GM21390 (cell line): ENCODE data around the gene FRMD4A.
"Not testable (repeated sequence)": the region's sequence is repeated elsewhere in the genome, so short reads cannot be mapped to it uniquely, and the experiment has no call there.

Experiments
- ATAC-seq: cut with Tn5 transposase; IDR thresholded peaks from one replicate; pipeline ENCODE4 v1.9.1; 2021; ENCODE audit not compliant: unreplicated experiment

The FRMD4A gene

DNA sequence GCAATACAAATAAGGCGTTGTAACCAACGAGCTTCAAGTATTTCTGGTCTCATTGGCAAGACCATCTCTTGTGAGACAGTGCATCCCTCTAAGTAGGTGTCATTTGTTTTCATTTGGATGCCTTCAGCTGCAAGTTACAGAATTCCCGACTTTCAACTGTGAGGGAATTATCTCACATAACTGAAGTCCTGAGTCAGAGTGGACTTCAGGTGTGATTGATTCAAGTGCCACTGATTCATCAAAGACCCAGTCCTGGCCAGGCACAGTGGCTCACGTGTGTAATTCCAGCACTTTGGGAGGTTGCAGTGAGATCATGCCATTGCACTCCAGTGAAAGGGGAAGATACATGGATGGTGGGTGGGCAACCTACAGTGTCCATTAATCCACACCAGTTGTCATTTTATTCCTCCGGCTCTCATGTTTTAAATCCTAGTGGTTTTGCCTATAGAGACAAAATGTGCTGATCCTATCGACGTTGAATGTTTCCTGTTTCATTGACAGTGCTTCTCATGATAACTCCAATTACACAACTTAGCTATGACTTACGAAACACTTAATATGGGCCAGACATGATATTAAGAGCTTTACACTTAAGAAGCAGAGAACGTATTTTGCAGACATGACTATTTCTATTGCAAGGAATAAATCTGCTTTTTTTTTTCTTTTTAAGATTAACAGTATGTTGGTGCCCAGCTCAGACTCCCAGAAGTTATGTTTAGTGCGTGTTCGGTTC, 268.0 kb downstream of the FRMD4A start:
- ATAC-seq = no peak

DNA sequence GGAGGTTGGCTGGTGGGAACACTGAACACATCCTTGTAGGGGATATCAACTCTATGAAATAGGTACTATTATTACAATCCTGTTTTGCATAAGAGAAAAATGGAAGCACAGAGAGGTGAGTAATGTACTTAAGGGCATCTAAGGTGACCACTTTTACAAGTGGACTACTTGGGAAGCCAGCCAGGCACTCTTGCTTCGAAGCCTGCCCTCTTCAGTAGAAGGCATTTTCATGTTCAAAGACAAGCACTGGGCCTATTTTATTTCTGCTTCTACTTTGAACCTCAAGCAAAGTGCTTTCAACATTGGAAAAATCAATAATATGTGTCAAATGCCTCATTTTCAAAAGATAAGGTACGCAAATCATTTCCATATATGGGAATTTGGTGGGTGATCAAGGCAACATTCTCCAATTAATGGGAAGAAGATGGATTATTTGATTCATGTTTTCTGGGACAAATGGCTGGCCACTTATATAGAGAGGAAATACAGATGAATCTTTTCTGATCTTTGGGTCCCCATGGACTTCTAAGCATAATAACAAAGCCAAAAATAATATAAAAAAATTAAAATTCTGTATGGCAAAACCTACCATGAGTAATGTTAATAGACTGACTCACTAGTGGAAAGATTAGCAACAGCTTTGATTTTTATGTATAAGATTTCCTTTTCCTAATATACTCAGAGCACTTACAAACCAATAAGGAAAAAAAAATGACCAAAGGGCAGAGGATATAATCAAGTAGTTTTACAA, 270.2 kb downstream of the FRMD4A start:
- no peak for ATAC-seq

DNA sequence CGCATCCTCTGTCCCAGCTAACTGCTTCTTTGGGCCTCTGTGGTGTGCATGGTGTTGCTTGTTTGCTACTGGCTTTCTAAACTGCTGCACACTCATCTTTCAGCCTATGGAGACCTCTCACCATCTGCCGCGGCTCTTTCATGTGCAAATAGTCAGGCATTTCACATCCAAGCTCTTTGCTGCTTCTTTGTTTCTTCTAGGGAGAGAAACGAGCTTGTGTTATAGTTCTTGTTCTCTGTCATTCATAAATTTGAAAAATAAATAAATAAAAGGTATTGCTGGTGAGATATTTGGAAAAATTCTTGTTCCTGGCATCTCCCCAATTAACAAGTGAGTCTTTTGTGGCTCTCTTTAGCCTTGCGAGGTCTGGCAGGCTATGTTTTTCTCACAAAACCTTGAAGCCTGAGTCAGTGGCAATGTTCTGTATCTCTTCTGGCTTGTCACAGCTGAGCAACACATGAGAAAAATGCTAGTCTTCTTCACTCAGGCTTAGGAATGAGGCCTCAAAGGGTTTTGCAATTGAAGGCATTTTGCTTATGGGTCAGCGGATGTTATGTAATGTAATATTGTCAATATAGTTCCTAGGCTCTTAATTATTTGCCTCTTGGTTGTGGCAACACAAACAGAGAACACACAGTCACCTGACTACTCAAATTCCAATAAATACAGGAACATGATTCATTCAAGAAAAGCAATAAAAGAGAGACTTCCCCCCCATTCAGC, 274.0 kb downstream of the FRMD4A start:
- no peak for ATAC-seq

DNA sequence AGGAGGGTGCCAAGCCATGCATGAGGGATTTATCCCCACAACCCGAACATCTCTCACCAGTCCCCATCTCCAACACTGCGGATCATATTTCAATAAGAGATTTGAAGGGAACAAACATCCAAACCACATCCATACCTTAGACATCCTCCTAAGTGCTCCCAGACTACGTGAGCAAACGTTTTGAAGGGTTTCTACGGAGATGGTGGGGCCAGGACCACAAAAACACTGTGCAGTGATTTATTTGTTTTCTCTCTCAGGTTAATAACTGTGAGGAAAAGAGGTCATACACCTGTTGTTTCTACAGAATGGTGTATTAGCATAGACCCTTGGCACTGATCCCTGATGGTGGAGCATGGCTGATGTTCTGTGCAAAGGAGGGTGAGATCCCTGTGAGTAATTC, 277.8 kb downstream of the FRMD4A start:
- no peak for ATAC-seq

DNA sequence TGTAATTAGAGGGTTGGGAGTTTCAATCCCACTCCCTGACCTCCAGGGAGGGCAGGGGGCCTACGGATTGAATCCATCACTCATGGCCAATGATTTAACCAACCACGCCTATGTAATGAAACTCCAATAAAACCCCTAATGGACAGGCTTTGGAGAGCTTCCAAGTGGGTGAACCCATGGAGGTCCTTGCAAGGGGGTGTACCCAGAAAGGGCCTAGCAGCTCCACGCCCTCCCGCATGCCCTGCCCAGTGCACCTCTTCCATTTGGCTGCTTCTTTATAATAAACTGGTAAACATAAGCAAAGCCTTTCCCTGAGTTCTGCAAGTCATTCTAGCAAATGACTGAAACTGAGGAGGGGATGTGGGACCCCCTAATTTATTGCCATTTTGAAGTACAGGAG, 280.1 kb downstream of the FRMD4A start:
- no peak for ATAC-seq

DNA sequence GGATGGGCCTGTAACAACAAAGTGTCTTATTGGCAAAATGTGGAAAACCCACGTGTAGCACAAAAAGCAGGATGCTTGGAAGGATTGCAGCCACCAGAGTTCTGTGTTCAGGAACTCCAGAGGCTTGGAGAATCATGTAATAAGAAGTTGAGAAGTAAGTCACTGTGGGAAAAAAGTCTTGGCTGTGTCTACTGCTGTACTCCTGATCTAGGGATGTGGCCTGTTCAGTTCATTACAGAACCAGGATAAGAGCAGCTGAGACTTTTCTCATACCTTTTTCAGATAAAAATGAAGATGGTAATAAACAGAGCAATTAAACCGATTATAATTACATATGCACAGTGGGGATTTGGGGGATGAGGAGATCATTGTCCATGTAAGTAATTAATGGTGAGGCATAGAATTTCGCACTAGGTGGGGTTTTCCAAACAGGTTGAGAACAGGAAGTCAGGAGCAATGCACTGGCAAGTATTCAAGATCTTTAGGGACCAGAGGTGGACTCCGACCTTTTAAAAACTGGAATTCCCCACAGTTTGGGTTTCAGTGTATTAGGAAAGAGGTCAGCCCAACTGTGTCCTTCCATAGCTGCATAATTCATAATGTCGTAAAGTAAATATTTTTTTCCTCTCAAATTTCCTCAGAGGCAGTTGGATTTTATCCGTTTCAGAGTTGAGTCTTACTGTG, 281.7 kb downstream of the FRMD4A start:
- no peak for ATAC-seq

DNA sequence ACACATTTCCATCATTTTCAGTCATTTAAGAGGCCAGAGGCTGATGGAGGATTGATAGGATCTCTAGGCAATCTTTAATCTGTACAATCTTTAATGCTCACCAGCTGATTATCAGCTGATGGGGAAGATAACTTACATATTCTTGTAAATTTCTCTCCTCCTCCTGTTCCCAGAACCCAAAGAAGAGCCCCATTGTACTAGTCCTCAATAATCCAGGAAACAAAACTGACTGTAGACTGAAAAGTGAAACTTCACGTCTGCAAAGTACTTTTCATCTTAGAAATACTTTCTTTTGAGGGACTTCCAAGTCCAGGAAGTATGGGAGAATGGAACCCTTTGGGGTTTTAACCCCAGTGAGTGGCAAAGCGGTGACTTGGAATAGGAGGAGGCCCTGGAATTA, 283.3 kb downstream of the FRMD4A start:
- ATAC-seq = no peak

DNA sequence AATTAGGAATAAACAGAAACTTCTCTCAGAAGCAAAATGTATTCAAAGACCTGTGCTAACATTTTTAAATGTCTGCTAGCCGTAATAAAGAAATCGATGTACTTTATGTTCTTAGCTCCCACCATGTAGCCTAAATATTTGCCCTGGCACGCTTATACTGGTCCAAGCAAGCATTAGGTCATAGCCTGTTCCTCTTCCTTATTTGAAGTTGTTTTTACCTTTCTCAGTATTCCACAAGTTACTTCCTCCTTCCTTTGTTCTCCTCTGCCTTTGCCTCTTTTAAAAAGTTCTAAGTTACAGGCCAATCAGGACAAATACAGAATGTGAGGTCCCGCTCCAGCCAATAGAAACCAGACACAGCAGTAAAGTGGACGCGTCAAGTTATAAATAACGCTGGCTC, 288.7 kb downstream of the FRMD4A start:
- not testable (repeated sequence) for ATAC-seq

DNA sequence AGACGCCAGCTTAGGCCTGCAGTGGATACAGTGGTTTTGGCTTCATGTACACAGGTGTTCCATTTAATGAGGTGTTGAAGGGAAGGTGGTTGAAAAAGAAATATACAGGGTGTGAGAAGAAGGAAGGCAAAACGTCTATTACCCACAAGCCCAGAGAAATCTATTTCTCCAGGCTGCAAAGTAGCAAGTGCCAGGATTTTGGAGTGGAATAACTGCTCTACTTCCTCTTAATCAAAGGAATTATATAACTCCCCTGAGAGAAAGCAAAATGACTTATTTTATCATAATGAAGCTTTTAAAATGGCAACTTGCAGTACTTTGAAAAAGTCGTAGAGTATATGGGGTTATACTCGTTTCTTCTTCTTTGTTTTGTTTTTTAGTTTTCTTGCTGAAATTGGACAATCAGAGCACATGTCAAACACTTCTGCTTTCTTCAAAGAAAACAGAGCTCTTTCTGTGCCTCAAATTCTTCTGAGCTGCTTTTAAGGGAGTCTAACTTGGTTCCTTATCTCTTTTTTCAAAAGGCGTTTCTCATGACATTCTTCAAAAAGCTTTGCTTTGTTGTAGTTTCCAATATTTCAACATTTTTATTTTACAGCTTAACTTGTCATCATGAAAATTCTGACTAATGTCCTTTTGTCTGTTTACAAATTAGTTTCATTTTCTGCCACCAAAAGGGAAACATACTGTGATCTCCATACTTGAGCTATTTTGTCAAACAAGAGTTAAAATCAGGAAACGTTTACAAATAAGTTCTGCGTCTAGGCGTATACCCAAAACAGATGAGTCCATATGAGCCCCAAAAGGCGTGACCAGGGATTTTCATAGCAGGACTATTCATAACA, 289.7 kb downstream of the FRMD4A start:
- no peak for ATAC-seq

DNA sequence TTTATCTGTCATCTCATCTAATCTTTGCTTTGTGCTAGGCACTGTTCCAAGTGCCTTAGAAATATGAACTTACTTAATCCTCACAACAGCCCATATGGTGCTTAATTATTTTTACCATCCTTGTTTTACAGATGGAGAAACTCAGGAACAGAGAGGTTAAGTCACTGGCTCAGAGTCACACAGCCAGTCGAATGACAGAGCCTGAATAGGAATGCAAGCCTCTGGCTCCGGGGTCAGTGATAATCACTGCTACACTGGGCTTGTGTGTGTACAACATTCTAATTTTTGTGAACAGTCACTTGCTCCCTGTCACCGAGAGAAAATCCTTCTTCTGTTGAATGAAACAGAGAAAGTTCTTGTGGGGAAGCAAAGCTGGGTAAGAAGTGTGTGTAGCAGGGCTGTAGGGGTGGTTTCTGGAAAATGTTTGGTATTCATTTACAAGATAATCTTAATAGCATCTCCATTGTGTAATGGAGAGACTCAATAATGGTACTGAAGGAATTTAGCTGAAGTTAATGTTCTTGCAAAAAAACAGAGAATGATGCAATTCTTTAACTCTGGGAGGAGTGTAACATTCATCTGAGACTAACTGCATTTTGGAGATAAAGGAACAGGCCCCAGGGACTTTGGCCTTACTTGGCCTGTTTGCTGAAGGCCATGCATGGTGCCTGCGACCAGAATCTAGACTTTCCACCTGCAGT, 290.6 kb downstream of the FRMD4A start:
- ATAC-seq = no peak

DNA sequence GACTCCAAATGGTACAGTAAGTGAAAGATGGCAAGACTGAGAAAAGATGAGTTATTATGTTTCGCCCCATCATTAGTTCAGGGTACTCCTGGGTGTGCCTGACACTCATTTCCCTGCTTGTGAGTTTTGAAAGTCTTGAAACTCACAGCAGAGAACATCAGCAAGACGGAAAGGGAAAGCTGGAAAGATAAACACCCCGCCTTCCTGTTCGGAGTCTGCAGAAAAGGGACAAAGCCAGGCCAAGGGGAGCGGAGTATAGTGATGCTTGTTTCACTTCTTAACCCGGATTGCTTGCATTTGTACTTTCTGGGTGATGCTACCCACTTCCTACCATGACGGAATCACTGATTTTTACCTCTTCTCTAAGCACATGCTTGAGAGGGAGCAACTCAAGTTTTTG, 294.5 kb downstream of the FRMD4A start:
- ATAC-seq = no peak

DNA sequence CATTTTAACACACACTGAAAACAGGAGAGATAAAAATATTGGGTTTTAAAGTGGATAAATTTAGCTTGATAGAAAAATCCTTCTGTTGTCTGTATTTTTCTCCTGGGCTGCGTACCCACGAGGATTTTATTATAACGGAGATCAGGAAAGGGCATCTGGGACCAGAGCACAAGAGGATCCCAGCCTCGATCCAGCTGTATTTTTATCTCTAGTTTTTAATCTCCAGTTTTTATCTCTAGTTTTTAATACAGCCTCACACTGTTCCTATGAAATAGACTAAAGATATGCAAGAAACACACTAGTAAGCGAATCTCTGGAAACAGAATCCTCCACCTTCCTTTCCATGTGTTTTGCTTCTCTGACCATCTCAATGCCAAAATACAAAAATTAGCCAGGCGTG, 295.2 kb downstream of the FRMD4A start:
- ATAC-seq = no peak

DNA sequence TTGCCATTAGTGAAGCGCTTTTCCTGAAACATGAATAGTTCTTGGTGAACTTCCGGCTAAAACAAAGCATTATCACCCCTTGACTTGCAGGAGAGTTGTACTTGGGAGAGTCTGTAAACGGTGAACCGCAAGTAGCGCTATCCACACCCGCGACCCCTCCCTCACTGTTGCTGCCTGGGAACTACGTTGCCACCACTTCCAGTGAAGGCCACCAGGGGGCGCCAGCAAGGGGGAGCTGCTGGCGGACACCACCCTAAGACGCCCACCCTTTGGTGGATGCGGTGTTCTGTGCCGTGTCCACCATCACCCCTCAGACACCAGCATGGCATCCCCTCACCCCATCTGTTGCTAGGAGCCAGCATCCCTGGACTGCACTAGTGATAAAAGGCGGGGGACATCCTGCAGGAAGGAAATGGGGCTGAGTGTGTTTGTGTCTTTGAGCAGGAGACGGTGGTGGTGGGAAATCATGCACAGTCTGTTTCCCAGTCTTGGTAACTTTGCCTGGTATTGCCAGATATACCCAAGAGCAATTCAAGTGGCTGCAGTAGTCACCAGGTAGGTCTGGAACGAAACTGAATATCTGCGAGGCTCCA, 298.2 kb downstream of the FRMD4A start:
- no peak for ATAC-seq

DNA sequence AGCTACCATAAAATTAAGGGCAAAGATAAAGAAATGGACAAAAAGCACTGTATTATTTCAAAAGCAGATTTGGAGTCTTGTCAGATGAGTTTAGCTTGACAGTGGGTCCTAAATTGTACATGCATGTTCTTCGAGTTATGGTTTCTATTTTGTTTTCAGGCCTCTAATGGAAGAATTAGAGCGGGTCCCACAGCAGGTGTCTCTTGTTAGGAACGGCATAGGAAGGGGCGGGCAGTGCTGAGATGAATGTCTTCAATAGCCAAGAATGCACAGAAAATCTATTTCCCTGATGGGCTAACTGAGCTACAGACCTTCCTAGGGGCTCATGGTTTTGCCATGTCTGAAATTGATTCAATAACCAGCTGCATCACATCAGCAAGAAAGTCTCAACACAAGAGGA, 304.4 kb downstream of the FRMD4A start:
- ATAC-seq = no peak

DNA sequence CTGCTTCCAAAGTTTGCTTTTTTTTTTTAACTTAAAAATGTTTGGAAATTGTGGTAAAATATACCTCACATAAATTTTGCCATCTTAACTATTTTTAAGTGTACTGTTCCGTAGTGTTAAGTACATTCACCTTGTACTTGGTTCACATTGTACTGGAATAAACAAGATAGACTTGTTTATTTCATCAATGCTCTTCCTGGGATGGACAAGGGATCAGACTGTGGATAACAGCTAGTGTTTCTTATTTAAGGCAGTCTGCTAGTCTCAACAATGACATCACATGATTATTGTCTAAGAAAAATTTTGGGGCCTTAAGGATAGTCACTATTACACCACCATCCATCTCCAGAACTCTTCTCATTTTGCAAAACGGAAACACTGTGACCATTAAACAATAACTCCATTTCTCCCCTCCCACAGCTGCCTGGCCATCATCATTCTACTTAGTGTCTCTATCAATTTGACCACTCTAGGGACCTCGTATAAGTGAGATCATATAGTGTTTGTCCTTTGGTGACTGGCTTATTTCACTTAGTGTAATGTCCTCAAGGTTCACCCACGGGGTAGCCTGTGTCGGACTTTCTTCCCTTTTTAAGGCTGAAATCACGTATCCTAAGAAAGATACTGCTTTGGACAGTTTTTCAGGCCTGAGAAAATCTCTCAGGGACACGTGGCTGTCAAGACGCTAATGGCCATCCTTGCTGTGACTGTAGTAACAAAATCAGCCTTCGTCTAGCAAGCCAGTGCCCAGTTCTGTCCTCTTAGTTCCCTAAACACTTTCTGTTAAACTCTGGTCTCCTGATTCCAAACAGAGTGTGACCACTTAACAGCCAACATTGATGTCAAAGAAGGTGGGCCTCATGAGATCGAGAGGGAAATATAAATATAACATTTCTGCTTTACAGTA, 305.2 kb downstream of the FRMD4A start:
- ATAC-seq = no peak

DNA sequence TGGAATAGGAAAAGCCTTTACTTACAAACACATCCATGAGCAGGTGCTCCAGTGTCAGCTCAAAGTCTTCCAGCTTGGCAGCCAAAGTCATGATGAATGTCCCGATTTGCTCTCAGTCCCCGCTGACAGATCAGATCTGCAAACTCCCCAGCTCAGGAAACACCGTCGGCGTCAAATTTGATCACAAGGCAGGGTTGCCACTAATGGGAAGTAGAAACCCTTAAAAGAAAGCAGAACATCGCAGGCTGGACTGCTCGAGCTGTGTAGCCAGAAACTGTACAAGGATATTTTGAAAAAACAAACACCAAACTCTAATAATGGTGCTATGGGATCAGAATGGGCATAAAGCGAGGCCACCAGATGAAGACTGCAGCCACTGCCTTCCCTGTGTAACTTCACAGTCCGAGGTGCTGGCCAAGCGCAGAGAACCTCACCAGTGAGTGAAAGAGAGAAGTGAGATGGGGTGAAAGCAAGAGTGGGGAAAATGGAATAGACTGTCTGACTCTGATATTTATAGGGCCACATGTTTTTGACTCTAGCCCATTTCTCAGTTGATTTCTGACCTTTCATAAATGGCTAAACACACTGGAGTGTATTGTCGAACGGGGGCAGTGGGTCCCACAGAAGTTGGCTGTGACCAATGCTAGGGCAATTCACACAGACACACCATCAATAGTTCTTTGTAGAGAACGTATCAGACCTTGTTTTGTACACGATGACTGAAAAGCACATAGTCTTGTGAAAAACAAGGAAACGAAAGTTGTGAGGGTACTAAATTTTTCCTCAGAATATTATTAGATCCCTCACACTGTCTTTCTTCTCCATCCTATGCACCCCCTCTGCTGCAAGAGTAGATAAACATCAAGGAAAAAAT, 306.2 kb downstream of the FRMD4A start:
- ATAC-seq = no peak

DNA sequence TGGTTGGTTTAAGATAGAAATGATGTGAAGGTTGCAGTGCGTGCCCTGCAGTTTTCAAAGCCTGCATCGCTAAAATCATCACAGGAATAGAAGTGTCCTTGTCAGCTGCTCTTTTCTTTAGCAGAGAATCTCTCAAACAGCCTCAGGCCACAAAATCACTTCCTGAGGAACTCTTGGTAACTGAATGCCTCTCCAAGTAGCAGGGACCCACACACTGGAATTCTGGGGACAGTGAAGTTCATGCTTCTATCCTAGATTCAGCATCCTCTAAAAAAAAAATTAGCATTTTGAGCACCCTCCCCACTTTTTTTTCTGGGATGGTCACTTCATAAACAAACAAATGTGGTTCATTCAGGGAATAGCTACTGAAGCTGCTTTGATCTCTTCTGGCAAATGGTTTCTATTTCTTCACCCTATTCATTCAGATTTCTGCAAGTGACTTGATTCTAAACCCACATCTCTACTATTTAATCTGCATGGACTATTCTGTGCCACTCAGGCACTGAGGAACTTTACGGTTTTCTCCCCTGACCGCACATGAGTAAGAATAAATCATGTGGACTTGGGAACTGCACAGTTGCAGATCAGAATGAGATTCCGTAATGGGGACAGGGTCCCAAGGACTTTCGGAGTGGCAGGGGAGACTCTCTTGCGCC, 306.9 kb downstream of the FRMD4A start:
- ATAC-seq = no peak
